IPS-18a (cell line): ENCODE results near the gene GLT8D2.
"Not testable (repeated sequence)": the region's sequence is repeated elsewhere in the genome, so short reads cannot be mapped to it uniquely, and the experiment has no call there.

Source experiments
- H3K27ac ChIP-seq: one replicate; pipeline ENCODE4 v1.5.1; 2013; ENCODE audit warnings: low read length
- H3K27me3 ChIP-seq: one replicate; pipeline ENCODE4 v1.6.1; 2013; ENCODE audit warnings: mild to moderate bottlenecking, low read length; ENCODE audit not compliant: control insufficient read depth, insufficient read depth
- H3K36me3 ChIP-seq: one replicate; pipeline ENCODE4 v1.6.1; 2013; ENCODE audit warnings: low read depth, low read length; ENCODE audit not compliant: control insufficient read depth
- H3K4me1 ChIP-seq: one replicate; pipeline ENCODE4 v1.6.1; 2013; ENCODE audit warnings: low read depth, low read length; ENCODE audit not compliant: control insufficient read depth
- H3K4me3 ChIP-seq: one replicate; pipeline ENCODE4 v1.5.1; 2013; ENCODE audit warnings: low read length
- H3K9ac ChIP-seq: one replicate; pipeline ENCODE4 v1.6.1; 2013; ENCODE audit warnings: mild to moderate bottlenecking, low read length, moderate library complexity
- H3K9me3 ChIP-seq: one replicate; pipeline ENCODE4 v1.6.1; 2013; ENCODE audit warnings: low read depth, low read length; ENCODE audit not compliant: control insufficient read depth

The GLT8D2 gene

GRCh38 chr12:104049278-104049902 is 597 bp downstream of the GLT8D2 start:
- no peak overlapping the region for H3K27ac ChIP-seq
- H3K9me3 ChIP-seq: no peaks in the 10 kb centered on the region
- H3K4me1 ChIP-seq: no peaks in the 10 kb centered on the region
- no peaks in the 10 kb centered on the region for H3K36me3 ChIP-seq
- H3K9ac ChIP-seq: peak overlapping the region; percentile 68
- H3K27me3 ChIP-seq: peaks cover 36% of the 10 kb centered on the region
- peak overlapping the region; percentile 81 for H3K4me3 ChIP-seq

GRCh38 chr12:104048811-104049210 is 1.2 kb downstream of the GLT8D2 start:
- peaks cover 36% of the 10 kb centered on the region for H3K27me3 ChIP-seq
- no peaks in the 10 kb centered on the region for H3K36me3 ChIP-seq
- no peaks in the 10 kb centered on the region for H3K9me3 ChIP-seq
- no peak overlapping the region for H3K9ac ChIP-seq
- no peak overlapping the region for H3K27ac ChIP-seq
- no peaks in the 10 kb centered on the region for H3K4me1 ChIP-seq
- H3K4me3 ChIP-seq: no peak overlapping the region

GRCh38 chr12:104048162-104048561 is 1.8 kb downstream of the GLT8D2 start:
- no peaks in the 10 kb centered on the region for H3K4me1 ChIP-seq
- no peak overlapping the region for H3K27ac ChIP-seq
- H3K9ac ChIP-seq: no peak overlapping the region
- no peaks in the 10 kb centered on the region for H3K36me3 ChIP-seq
- no peak overlapping the region for H3K4me3 ChIP-seq
- H3K9me3 ChIP-seq: no peaks in the 10 kb centered on the region
- H3K27me3 ChIP-seq: peaks cover 36% of the 10 kb centered on the region

GRCh38 chr12:104046306-104046705 is 3.7 kb downstream of the GLT8D2 start:
- Histone ChIP-seq H3K4me1 (no peaks in the 10 kb centered on the region), H3K27me3 (peaks cover 33% of the 10 kb centered on the region), H3K9me3 (no peaks in the 10 kb centered on the region), H3K9ac (no peak overlapping the region), H3K27ac (no peak overlapping the region), H3K36me3 (no peaks in the 10 kb centered on the region), H3K4me3 (no peak overlapping the region)

DNA sequence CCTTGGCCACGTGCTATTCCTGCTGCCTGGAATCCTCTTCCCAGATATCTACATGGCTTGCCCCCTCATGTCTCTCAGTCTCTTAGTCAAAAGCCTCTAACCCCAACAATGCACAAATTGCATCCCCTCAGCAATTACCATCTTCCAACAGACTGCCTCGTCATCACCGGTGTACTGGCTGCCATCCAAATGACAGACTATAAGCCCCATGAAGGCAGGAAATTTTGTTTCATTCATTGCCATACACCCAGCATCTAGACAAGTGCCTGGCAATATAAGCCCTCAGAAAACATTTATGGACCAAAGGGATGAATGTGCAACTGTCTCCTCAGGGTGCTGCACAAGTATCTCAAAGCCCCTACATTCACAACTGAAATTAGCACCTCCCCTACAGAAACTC is 5.8 kb downstream of the GLT8D2 start:
- no peak overlapping the region for H3K9ac ChIP-seq
- H3K4me1 ChIP-seq: no peaks in the 10 kb centered on the region
- H3K4me3 ChIP-seq: no peak overlapping the region
- H3K9me3 ChIP-seq: no peaks in the 10 kb centered on the region
- H3K36me3 ChIP-seq: no peaks in the 10 kb centered on the region
- peaks cover 14% of the 10 kb centered on the region for H3K27me3 ChIP-seq
- no peak overlapping the region for H3K27ac ChIP-seq

DNA sequence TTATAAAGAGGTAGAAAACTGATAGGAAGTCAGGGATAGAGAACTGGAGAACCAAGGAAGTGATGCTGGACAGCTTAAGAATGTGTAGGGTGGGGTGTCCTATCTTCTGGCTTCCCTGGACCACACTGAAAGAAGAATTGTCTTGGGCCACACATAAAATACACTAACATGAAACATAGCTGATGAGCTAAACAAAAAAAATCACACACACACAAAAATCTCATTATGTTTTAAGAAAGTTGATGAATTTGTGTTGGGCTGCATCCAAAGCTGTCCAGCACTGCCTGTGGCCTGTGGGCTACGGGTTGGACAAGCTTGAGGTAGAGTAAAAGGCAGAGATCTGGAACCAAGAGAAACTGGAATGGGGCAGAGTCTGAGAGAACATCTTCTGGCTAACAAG is 7.4 kb downstream of the GLT8D2 start:
- no peak overlapping the region for H3K27ac ChIP-seq
- H3K4me1 ChIP-seq: no peaks in the 10 kb centered on the region

DNA sequence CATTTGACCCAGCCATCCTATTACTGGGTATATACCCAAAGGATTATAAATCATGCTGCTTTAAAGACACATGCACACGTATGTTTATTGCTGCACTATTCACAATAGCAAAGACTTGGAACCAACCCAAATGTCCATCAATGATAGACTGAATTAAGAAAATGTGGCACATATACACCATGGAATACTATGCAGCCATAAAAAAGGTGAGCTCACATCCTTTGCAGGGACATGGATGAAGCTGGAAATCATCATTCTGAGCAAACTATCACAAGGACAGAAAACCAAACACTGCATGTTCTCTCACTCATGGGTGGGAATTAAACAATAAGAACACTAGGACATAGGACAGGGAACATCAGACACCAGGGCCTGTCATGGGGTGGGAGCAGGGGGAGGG is 10.2 kb downstream of the GLT8D2 start:
- not testable (repeated sequence) for H3K4me3 ChIP-seq, H3K27ac ChIP-seq, H3K9ac ChIP-seq, H3K4me1 ChIP-seq, H3K9me3 ChIP-seq, H3K27me3 ChIP-seq, H3K36me3 ChIP-seq

More for the DNA sequence above, 7.4 kb downstream of the GLT8D2 start:
- Histone ChIP-seq H3K9ac (no peak overlapping the region), H3K36me3 (no peaks in the 10 kb centered on the region), H3K4me3 (no peak overlapping the region), H3K27me3 (no peaks in the 10 kb centered on the region), H3K9me3 (no peaks in the 10 kb centered on the region)

- H3K4me1 ChIP-seq, H3K36me3 ChIP-seq, H3K27ac ChIP-seq, H3K27me3 ChIP-seq, H3K9me3 ChIP-seq, H3K4me3 ChIP-seq, H3K9ac ChIP-seq: not testable (repeated sequence)
Measured at GRCh38 chr12:104036143-104036542, 13.8 kb downstream of the GLT8D2 start.

DNA sequence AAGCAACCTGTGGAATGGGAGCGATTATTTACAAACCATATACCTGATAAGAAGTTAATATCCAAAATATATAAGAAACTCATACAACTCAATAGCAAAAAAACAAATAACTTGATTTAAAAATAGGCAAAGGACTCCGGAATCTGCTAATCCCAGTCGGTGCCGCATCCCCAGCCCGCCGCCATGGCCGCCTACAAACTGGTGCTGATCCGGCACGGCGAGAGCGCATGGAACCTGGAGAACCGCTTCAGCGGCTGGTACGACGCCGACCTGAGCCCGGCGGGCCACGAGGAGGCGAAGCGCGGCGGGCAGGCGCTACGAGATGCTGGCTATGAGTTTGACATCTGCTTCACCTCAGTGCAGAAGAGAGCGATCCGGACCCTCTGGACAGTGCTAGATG is 19.4 kb downstream of the GLT8D2 start:
- H3K27ac ChIP-seq: not testable (repeated sequence)

DNA sequence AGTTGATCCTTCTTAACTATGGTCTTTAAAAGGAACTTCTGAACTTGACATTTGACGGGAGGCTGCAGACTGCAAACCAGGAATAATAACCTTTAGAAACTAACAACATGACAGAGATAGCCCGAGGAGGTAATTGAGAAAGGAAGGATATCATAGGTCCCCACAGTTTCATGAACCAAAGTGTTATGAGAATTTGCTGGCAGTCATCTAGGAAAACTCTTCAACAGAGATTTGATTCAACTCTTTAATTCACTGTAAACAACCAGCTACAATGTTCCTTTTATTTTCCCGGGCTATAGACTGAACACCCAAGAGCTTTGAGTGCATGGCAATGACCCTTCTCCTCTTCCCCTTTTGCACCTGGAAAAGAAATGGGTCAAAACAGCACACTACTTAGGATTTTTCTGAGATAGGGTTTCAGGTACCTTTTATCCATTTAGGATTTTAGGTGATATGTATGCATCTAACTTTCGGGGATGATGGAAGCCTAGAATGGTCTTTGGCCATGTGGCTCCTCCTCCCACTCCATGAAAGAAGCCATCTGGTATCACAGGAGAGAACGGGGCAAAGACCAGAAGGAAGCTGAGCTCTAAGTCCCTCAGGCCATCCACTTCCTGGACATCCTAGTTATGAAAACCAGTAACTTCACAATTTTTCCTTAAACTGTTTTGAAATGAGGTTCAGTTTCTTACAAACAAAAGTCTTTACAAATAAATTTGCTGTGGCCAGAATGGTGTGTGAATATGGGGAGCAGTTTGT is 23.0 kb downstream of the GLT8D2 start:
- Histone ChIP-seq H3K9ac (no peak overlapping the region), H3K4me3 (no peak overlapping the region), H3K27ac (no peak overlapping the region), H3K36me3 (no peaks in the 10 kb centered on the region), H3K9me3 (peaks cover 4% of the 10 kb centered on the region), H3K27me3 (no peaks in the 10 kb centered on the region), H3K4me1 (no peaks in the 10 kb centered on the region)

More for the DNA sequence above, 19.4 kb downstream of the GLT8D2 start:
- H3K27me3 ChIP-seq, H3K4me3 ChIP-seq, H3K36me3 ChIP-seq, H3K9me3 ChIP-seq, H3K4me1 ChIP-seq, H3K9ac ChIP-seq: not testable (repeated sequence)

DNA sequence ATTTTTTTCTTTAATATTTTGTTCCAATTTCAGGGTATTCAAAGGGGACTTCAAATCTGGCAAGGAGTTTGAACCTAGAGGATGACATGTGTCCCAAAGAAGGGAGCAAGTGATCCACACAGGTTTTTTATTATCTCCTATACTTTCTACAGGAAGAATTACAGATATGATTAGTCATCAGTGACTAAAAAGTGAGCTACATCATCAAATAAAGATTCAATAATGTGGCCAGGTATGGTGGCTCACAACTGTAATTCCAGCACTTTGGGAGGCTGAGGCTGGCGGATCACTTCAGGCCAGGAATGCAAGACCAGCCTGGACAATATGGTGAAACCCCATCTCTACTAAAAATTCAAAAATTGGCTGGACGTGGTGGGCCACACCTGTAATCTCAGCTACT is 24.2 kb downstream of the GLT8D2 start:
- Histone ChIP-seq H3K9me3 (peaks cover 4% of the 10 kb centered on the region), H3K4me3 (no peak overlapping the region), H3K4me1 (no peaks in the 10 kb centered on the region), H3K9ac (no peak overlapping the region), H3K36me3 (no peaks in the 10 kb centered on the region), H3K27me3 (no peaks in the 10 kb centered on the region), H3K27ac (no peak overlapping the region)

GRCh38 chr12:104024348-104024747 is 25.6 kb downstream of the GLT8D2 start:
- Histone ChIP-seq H3K9ac (no peak overlapping the region), H3K27ac (no peak overlapping the region), H3K9me3 (peaks cover 4% of the 10 kb centered on the region), H3K4me1 (no peaks in the 10 kb centered on the region), H3K27me3 (no peaks in the 10 kb centered on the region), H3K4me3 (no peak overlapping the region), H3K36me3 (no peaks in the 10 kb centered on the region)
